ENCODE measurements around the gene MELTF.
A peak's percentile ranks its signal among the peaks of the same experiment; 100 is the strongest.

MELTF gene

DNA sequence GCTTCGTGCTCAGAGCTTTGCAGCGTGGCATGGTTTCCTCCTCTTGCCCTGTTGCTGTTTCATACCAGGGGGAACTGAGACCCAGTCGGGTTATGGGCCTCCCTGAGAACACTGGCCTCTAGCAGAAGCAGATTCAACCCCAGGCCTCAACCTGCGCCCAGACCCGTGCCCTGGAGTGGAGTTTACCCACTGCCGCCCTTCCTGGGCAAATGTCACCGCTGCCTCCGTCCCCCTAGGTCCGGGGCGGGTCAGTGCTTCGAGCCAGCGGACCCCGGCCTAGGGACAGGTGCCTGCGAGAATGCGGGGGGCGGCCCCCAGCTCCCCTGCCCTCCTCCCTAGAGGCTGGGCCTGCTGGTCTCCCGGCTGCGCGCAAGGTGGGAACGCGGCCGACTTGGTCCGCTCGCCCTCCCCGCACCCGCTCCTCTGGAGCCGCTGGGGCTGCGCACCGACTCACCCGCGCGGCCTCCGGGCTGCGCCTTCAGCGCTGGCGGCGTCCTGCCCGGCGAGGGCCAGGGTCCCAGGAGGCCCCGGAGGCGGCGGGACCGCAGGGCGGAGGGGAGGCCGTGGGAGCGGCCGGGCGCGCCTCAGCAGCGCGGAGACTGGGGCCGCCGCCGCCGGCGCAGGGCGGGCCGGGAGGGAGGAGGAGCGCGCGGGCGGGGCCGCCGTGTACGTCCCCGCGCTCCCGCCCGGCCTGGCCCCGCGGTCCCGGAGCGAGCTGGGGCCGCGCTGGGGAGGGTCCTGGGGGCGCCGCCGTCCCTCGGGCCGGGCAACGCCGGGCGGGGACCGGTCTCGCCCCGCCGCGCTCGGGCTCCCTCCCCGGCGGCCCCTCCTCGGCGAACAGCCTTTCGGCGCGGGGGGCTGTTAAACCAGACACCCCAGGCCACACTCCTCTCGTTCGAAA lies 61.1 kb downstream of the MELTF start, which contains the start of gene PIGZ:
Gene PIGZ, minus strand, starts transcription at position 601 of the 901 bp plus-strand sequence. CDS start 16,802 bp downstream, outside the sequence.
- H3K4me3 Mint-ChIP-seq: peak within 1 kb of the TSS; percentile 89 to 90
- peak within 1 kb of the TSS; percentile 93 for H3K27ac Mint-ChIP-seq

DNA sequence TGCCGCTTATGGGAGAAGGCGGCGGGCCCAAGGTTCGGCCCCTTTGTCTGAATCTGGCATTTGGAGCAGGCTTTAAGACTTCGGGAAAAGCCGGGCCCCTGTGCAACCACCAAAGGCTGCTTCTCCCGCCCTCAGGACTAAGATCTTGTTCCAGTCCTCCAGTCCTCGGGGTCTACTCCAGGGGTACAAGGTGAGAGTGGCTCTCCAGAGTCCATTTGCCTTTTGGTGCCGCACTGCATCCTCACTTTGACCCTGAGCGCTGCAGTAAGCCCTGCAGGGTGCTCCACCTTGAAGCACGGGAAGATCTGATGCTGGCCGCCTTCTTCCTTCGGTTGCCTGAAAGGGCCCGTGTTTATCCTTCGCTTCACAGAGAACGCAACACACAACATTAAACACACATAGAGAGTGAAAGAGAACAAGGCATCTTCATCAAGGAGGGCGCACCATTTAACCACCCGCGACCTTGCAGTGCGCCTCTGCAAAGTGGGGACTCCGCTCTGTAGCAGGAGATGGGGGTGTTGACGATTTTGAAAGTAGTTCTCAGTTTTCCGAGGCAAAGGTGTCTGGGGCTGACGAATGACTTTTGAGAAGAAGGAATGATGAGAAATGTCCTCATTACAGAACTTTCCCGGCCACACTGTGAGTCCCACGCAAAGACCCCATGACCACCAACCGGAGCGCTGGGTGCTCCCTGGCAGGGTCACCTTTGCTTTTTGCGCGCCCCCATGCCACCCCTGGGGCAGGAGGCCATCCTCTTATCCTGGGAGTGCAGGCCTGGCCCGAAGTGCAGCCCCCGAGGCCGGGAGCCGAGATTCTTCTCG lies 62.0 kb downstream of the MELTF start:
- Mint-ChIP-seq H3K27me3 (peaks cover 7 to 10% of the 10 kb centered on the region in 2 donors), H3K27ac (no peak overlapping the region), H3K9me3 (peaks cover 10 to 21% of the 10 kb centered on the region in 2 donors), H3K36me3 (peaks cover 33 to 35% of the 10 kb centered on the region in 2 donors), H3K4me3 (peak overlapping the region; percentile 75 to 79), H3K4me1 (peaks cover 33 to 46% of the 10 kb centered on the region in 2 donors)
- DNase-seq (no peak), ATAC-seq (replicated peaks) (no peak)

More for the DNA sequence above, 61.1 kb downstream of the MELTF start, which contains the start of gene PIGZ:
- Mint-ChIP-seq H3K4me1 (peaks cover 28 to 37% of the 10 kb centered on the region in 2 donors), H3K9me3 (peaks cover 10 to 21% of the 10 kb centered on the region in 2 donors), H3K27me3 (peaks cover 7 to 10% of the 10 kb centered on the region in 2 donors), H3K36me3 (peaks cover 33 to 35% of the 10 kb centered on the region in 2 donors)
- DNase-seq (peak; percentile 35), ATAC-seq (replicated peaks) (peak; percentile 66 to 72)

DNA sequence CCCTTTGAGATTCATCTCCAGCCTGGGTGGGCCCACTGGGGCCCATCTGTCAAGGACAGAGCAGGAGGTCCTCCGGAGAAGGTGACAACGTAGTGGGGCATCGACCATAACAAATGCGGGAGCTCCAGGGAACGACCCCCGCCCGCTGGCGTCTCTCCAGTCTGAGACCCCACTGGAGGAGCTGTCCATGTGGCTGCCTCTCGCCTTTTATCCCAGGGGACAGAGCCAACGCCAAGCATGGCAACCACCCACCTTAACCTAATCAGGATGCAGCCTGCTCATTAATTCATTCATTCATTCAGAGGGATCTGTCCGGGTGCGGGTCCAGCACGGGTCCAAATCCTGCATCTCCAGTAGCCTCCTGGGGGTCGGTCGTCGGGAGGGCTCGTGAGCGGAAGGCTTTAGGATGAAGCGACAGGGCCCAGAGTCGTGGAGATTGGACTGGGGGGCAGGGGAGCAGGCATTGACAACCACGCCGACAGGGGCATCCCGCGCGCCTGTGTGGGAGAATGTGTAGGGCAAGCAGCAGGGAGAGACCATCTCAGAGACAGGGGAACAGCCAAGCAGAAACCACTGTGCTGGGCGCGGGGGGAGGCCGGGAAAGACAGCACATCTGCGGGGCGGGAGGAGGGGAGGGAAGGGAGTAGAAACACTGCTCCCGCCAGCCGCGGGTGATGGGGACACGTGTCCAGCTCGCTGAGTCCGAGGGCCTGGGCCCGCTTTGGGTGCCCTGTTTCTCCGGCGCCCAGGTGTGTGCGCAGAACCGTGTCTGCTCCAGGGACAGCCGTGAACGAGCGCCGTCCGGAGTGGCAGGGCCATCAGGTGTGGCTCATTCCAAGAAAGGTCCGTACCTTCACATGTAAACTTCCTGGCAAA lies 62.9 kb downstream of the MELTF start:
- H3K27me3 Mint-ChIP-seq: peaks cover 7 to 10% of the 10 kb centered on the region in 2 donors
- no peak for DNase-seq
- peaks cover 33 to 35% of the 10 kb centered on the region in 2 donors for H3K36me3 Mint-ChIP-seq
- peaks cover 10 to 21% of the 10 kb centered on the region in 2 donors for H3K9me3 Mint-ChIP-seq
- no peak overlapping the region for H3K27ac Mint-ChIP-seq
- no peak overlapping the region for H3K4me3 Mint-ChIP-seq
- H3K4me1 Mint-ChIP-seq: peaks cover 38 to 54% of the 10 kb centered on the region in 2 donors
- no peak for ATAC-seq (replicated peaks)

DNA sequence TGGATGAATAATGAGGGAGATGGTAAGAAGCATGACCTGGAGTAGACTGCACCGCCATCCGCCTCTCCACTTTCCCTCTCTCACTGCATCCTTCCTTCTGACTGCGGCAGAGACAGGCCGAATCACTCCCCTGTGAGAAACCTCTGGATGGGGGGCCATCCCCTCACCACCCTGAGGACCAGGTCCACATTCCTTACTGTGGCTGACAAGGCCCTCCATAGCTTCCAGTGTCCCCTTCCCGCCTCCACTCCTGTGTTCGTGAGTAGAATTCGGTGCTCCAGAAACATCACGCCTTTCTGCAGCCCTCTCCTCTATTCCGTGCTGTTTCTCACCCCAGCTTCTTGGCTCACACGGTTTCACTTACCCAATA lies 63.8 kb downstream of the MELTF start:
- peaks cover 34 to 50% of the 10 kb centered on the region in 2 donors for H3K4me1 Mint-ChIP-seq
- no peak for ATAC-seq (replicated peaks)
- no peak for DNase-seq
- peaks cover 3 to 7% of the 10 kb centered on the region in 2 donors for H3K27me3 Mint-ChIP-seq
- H3K36me3 Mint-ChIP-seq: peaks cover 30 to 35% of the 10 kb centered on the region in 2 donors
- no peak overlapping the region for H3K27ac Mint-ChIP-seq
- no peak overlapping the region for H3K4me3 Mint-ChIP-seq
- H3K9me3 Mint-ChIP-seq: peaks cover 10 to 21% of the 10 kb centered on the region in 2 donors

DNA sequence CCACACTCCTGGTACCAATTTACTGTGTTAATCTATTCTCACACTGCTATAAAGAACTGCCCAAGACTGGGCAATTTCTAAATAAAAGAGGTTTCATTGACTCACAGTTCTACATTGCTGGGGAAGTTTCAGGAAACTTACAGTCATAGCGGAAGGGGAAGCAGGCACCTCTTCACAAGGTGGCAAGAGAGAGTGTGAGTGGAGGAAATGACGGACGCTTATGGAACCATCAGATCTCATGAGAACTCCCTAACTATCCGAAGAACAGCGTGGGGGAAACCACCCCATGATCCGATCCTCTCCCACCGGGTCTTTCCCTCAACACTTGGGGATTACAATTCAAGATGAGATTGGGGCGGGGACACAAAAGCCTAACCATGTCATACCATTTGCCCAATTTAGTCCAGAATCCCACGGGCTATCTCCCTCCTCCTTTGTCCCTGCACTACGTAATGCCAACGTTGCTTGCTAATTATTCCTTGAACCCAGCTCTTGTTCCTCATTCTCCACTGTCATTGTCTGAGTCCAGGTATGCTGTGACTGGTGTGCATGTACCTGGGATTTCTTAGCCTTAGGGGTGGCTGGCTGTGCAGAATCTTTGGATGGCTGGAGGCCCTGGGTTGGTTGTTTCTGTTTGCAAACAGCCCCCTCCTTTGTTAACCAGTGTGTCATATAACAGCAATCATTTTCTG lies 64.4 kb downstream of the MELTF start:
- H3K27ac Mint-ChIP-seq: peak overlapping the region; percentile 71
- H3K27me3 Mint-ChIP-seq: peaks cover 0 to 4% of the 10 kb centered on the region in 2 donors
- peaks cover 10 to 21% of the 10 kb centered on the region in 2 donors for H3K9me3 Mint-ChIP-seq
- H3K4me3 Mint-ChIP-seq: no peak overlapping the region
- H3K4me1 Mint-ChIP-seq: peaks cover 29 to 45% of the 10 kb centered on the region in 2 donors
- peaks cover 30 to 35% of the 10 kb centered on the region in 2 donors for H3K36me3 Mint-ChIP-seq
- ATAC-seq (replicated peaks): no peak
- DNase-seq: no peak

DNA sequence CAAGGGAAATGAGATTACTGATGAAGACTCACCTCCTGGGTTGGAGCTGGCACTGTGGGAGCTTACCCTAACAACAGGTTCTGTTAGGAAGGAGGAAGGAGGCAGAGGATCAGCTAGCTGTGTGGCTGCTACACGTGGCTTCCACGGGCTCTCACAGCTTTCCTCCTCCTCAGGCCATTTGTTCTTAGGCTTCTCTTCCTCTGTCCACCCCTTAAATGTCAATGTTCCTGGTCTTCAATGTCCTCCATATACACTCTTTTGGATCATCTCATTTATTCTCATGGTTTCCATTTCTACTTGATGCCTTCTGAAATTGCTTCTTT lies 66.0 kb downstream of the MELTF start:
- ATAC-seq (replicated peaks) (no peak), DNase-seq (no peak)
- H3K27me3 Mint-ChIP-seq: peaks cover 0 to 4% of the 10 kb centered on the region in 2 donors
- peaks cover 10 to 21% of the 10 kb centered on the region in 2 donors for H3K9me3 Mint-ChIP-seq
- H3K4me3 Mint-ChIP-seq: no peak overlapping the region
- H3K4me1 Mint-ChIP-seq: peaks cover 28 to 42% of the 10 kb centered on the region in 2 donors
- H3K27ac Mint-ChIP-seq: no peak overlapping the region
- H3K36me3 Mint-ChIP-seq: peaks cover 30 to 35% of the 10 kb centered on the region in 2 donors

DNA sequence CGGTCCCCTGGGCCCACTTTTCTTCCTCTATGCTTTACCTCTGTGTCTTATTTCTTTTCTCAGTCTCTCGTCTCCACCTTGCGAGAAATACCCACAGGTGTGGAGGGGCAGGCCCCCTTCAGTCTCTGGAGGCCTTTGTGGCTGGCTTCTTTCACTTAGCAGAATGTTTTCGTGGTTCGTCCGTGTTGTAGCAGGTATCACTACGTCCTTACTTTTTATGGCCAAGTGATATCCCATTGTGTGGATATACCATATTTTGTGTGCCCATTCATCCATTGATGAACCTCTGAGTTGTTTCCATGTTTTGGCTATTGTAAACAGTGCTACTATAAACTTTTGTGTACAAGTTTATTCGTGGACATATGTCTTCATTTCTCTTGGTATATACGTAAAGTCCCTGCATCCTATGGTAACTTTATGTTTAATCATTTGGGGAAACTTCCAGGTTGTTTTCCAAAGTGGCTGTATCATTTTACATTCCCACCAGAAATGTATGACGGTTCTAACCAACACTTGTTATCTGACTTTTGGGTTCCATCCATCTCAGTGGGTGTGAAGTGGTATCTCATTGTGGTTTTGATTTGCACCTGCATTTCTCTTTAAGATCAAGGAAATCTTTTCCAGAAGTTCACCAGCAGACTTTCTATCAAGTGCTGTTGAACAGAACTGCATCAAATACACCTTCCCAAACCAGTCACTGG lies 66.5 kb downstream of the MELTF start:
- Mint-ChIP-seq H3K4me1 (peaks cover 27 to 40% of the 10 kb centered on the region in 2 donors), H3K9me3 (peaks cover 10 to 21% of the 10 kb centered on the region in 2 donors), H3K27ac (peak overlapping the region; percentile 79), H3K36me3 (peaks cover 28 to 34% of the 10 kb centered on the region in 2 donors), H3K27me3 (peaks cover 0 to 4% of the 10 kb centered on the region in 2 donors), H3K4me3 (peak overlapping the region; percentile 37 to 46)
- DNase-seq (no peak), ATAC-seq (replicated peaks) (peak; percentile 66 to 68)

DNA sequence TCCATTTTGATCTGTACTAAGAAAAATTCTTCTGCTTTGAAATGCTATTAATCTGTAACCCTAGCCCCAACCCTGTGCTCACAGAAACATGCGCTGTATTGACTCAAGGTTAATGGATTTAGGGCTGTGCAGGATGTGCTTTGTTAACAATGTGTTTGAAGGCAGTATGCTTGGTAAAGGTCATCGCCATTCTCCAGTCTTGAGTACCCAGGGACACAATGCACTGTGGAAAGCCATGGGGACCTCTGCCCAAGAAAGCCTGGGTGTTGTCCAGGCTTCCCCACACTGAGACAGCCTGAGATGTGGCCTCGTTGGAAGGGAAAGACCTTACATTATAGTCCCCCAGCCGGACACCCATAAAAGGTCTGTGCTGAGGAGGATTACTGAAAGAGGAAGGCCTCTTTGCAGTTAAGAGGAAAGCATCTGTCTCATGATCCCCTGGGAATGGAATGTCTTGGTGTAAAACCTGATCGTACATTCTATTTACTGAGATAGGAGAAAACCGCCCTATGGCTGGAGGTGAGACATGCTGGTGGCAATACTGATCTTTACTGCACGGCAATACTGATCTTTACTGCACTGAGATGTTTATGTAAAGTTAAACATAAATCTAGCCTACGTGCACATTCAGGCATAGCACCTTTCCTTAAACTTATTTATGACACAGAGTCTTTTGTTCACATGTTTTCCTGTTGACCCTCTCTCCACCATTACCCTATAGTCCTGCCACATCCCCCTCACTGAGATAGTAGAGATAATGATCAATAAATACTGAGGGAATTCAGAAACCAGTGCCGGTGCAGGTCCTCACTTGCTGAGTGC lies 67.3 kb downstream of the MELTF start:
- H3K4me3 Mint-ChIP-seq: peak overlapping the region; percentile 37 to 46
- H3K27ac Mint-ChIP-seq: peak overlapping the region; percentile 79
- H3K4me1 Mint-ChIP-seq: peaks cover 21 to 32% of the 10 kb centered on the region in 2 donors
- peaks cover 24 to 26% of the 10 kb centered on the region in 2 donors for H3K36me3 Mint-ChIP-seq
- H3K27me3 Mint-ChIP-seq: peaks cover 0 to 4% of the 10 kb centered on the region in 2 donors
- H3K9me3 Mint-ChIP-seq: peaks cover 10 to 21% of the 10 kb centered on the region in 2 donors
- DNase-seq: no peak
- ATAC-seq (replicated peaks): peak; percentile 45 to 61

DNA sequence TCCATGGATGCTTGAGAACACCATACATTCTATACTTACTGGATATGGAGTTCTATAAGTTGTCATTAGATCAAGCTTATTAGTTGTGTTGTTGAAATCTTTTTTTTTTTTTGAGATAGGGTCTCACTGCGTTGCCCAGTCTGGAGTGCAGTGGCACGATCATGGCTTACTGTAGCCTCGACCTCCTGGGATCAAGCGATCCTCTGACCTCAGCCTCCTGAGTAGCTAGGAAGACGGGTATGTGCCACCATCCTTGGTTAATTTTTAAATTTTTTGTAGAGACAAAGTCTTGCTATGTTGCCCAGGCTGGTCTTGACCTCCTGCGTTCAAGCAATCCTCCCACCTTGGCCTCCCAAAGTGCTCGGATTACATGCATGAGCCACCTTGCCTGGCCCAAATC lies 74.8 kb downstream of the MELTF start:
- no peaks in the 10 kb centered on the region for H3K36me3 Mint-ChIP-seq
- H3K9me3 Mint-ChIP-seq: peaks cover 2 to 4% of the 10 kb centered on the region in 2 donors
- H3K4me3 Mint-ChIP-seq: no peak overlapping the region
- H3K27ac Mint-ChIP-seq: no peak overlapping the region
- no peaks in the 10 kb centered on the region for H3K27me3 Mint-ChIP-seq
- DNase-seq: no peak
- ATAC-seq (replicated peaks): no peak
- H3K4me1 Mint-ChIP-seq: no peaks in the 10 kb centered on the region
